ENCODE results near the gene WNK2. TPM values are rescaled to one million over a fixed set of nuclear protein-coding genes. Genes with fewer than 3 reads are reported as not detected.
A peak's percentile ranks its signal among the peaks of the same experiment; 100 is the strongest.

WNK2 gene
- total RNA-seq, 8 experiments from 2014 or later, result 0.77 to 34.3 (median 19.2) TPM

- in situ Hi-C loops (cut with MboI; ENCODE audit: low pct_unique_long_range_greater_than_20kb in 2 of 9, low sequenced_read_pairs in 9 of 9, unreplicated experiment in 9 of 9), result no loop called here
- no peak for ATAC-seq (replicated peaks in 6 of 8)
Observed at GRCh38 chr9:93290495-93291434, 106.8 kb downstream of the WNK2 start.

GRCh38 chr9:93291536-93292287 lies 107.8 kb downstream of the WNK2 start:
- in situ Hi-C loops (cut with MboI; ENCODE audit: low pct_unique_long_range_greater_than_20kb in 2 of 9, low sequenced_read_pairs in 9 of 9, unreplicated experiment in 9 of 9), result no loop called here
- no peak overlapping the region for H3K4me3 ChIP-seq
- H3K27ac ChIP-seq, result no peak overlapping the region
- no peak for ATAC-seq (replicated peaks in 6 of 8)
- H3K4me1 ChIP-seq (replicated peaks in 1 of 2), result peaks cover 3 to 11% of the 10 kb centered on the region in 2 donors
- 38 to 91% (median 80%) methylated on average over 1 to 15 of the region's 19 CpGs; no CpG with 5 or more reads in 3 of the 10 experiments for WGBS, 10 experiments

More at GRCh38 chr9:93290495-93291434, 106.8 kb downstream of the WNK2 start:
- H3K27ac ChIP-seq, result no peak overlapping the region
- no peak overlapping the region for H3K4me3 ChIP-seq
- peaks cover 3 to 11% of the 10 kb centered on the region in 2 donors for H3K4me1 ChIP-seq (replicated peaks in 1 of 2)
- 39 to 100% (median 88%) methylated on average over 1 to 6 of the region's 21 CpGs; no CpG with 5 or more reads in 4 of the 10 experiments for WGBS, 10 experiments

- no peak overlapping the region for H3K27ac ChIP-seq
- peaks cover 3 to 11% of the 10 kb centered on the region in 2 donors for H3K4me1 ChIP-seq (replicated peaks in 1 of 2)
- 20 to 100% (median 100%) methylated on average over 1 to 4 of the region's 10 CpGs; no CpG with 5 or more reads in 5 of the 10 experiments for WGBS, 10 experiments
- in situ Hi-C loops (cut with MboI; ENCODE audit: low pct_unique_long_range_greater_than_20kb in 2 of 9, low sequenced_read_pairs in 9 of 9, unreplicated experiment in 9 of 9), result no loop called here
- H3K4me3 ChIP-seq, result no peak overlapping the region
- no peak for ATAC-seq (replicated peaks in 6 of 8)
Observed at GRCh38 chr9:93292288-93292615, 108.3 kb downstream of the WNK2 start.

GRCh38 chr9:93292664-93293328 lies 108.9 kb downstream of the WNK2 start:
- ATAC-seq (replicated peaks in 6 of 8), result no peak
- in situ Hi-C loops (cut with MboI; ENCODE audit: low pct_unique_long_range_greater_than_20kb in 2 of 9, low sequenced_read_pairs in 9 of 9, unreplicated experiment in 9 of 9), result no loop called here
- no peak overlapping the region for H3K27ac ChIP-seq
- no peak overlapping the region for H3K4me3 ChIP-seq
- WGBS, 10 experiments, result 0 to 100% (median 93%) methylated on average over 1 to 3 of the region's 43 CpGs; no CpG with 5 or more reads in 5 of the 10 experiments
- H3K4me1 ChIP-seq (replicated peaks in 1 of 2), result peaks cover 3 to 11% of the 10 kb centered on the region in 2 donors

GRCh38 chr9:93294011-93294410 lies 110.1 kb downstream of the WNK2 start:
- in situ Hi-C loops (cut with MboI; ENCODE audit: low pct_unique_long_range_greater_than_20kb in 2 of 9, low sequenced_read_pairs in 9 of 9, unreplicated experiment in 9 of 9), result no loop called here
- peaks cover 3 to 11% of the 10 kb centered on the region in 2 donors for H3K4me1 ChIP-seq (replicated peaks in 1 of 2)
- H3K27ac ChIP-seq, result no peak overlapping the region
- 20 to 100% (median 73%) methylated on average over 1 to 5 of the region's 9 CpGs; no CpG with 5 or more reads in 1 of the 10 experiments for WGBS, 10 experiments
- no peak for ATAC-seq (replicated peaks in 6 of 8)
- H3K4me3 ChIP-seq, result no peak overlapping the region

- in situ Hi-C loops (cut with MboI; ENCODE audit: low pct_unique_long_range_greater_than_20kb in 2 of 9, low sequenced_read_pairs in 9 of 9, unreplicated experiment in 9 of 9), result no loop called here
Observed at GRCh38 chr9:93295031-93295430, 111.1 kb downstream of the WNK2 start.

GRCh38 chr9:93295456-93296076 lies 111.6 kb downstream of the WNK2 start:
- no peak overlapping the region for H3K27ac ChIP-seq
- 60% methylated on average over 1 of the region's 2 CpGs; no CpG with 5 or more reads in 9 of the 10 experiments for WGBS, 10 experiments
- H3K4me1 ChIP-seq (replicated peaks in 1 of 2), result no peaks in the 10 kb centered on the region
- no peak for ATAC-seq (replicated peaks in 6 of 8)
- in situ Hi-C loops (cut with MboI; ENCODE audit: low pct_unique_long_range_greater_than_20kb in 2 of 9, low sequenced_read_pairs in 9 of 9, unreplicated experiment in 9 of 9), result no loop called here
- no peak overlapping the region for H3K4me3 ChIP-seq

More at GRCh38 chr9:93295031-93295430, 111.1 kb downstream of the WNK2 start:
- peak in 3 of 8 experiments; percentile 32 to 71 (median 40) for ATAC-seq (replicated peaks in 6 of 8)
- WGBS, 10 experiments, result 0 to 92% (median 69%) methylated on average over 2 to 6 of the region's 12 CpGs; no CpG with 5 or more reads in 4 of the 10 experiments
- H3K4me1 ChIP-seq (replicated peaks in 1 of 2), result peaks cover 0 to 1% of the 10 kb centered on the region in 2 donors
- H3K4me3 ChIP-seq, result no peak overlapping the region
- no peak overlapping the region for H3K27ac ChIP-seq

GRCh38 chr9:93296889-93297480 lies 113.0 kb downstream of the WNK2 start:
- H3K27ac ChIP-seq, result no peak overlapping the region
- in situ Hi-C loops (cut with MboI; ENCODE audit: low pct_unique_long_range_greater_than_20kb in 2 of 9, low sequenced_read_pairs in 9 of 9, unreplicated experiment in 9 of 9), result no loop called here
- WGBS, 10 experiments, result no CpG with 5 or more reads among the region's 17 CpGs
- no peaks in the 10 kb centered on the region for H3K4me1 ChIP-seq (replicated peaks in 1 of 2)
- no peak for ATAC-seq (replicated peaks in 6 of 8)
- H3K4me3 ChIP-seq, result no peak overlapping the region

- ATAC-seq (replicated peaks in 6 of 8), result peak in 1 of 8 experiments; percentile 18
- H3K4me1 ChIP-seq (replicated peaks in 1 of 2), result no peaks in the 10 kb centered on the region
- H3K27ac ChIP-seq, result no peak overlapping the region
- in situ Hi-C loops (cut with MboI; ENCODE audit: low pct_unique_long_range_greater_than_20kb in 2 of 9, low sequenced_read_pairs in 9 of 9, unreplicated experiment in 9 of 9), result no loop called here
- H3K4me3 ChIP-seq, result no peak overlapping the region
- 60 to 100% (median 83%) methylated on average over 1 to 10 of the region's 33 CpGs; no CpG with 5 or more reads in 4 of the 10 experiments for WGBS, 10 experiments
Observed at GRCh38 chr9:93297659-93298497, 113.9 kb downstream of the WNK2 start.

- ATAC-seq (replicated peaks in 6 of 8), result peak in 2 of 8 experiments; percentile 25 to 32
- WGBS, 10 experiments, result 80 to 95% (median 87%) methylated on average over 3 to 9 of the region's 26 CpGs; no CpG with 5 or more reads in 4 of the 10 experiments
- no peak overlapping the region for H3K27ac ChIP-seq
- H3K4me3 ChIP-seq, result no peak overlapping the region
- in situ Hi-C loops (cut with MboI; ENCODE audit: low pct_unique_long_range_greater_than_20kb in 2 of 9, low sequenced_read_pairs in 9 of 9, unreplicated experiment in 9 of 9), result no loop called here
- no peaks in the 10 kb centered on the region for H3K4me1 ChIP-seq (replicated peaks in 1 of 2)
Observed at GRCh38 chr9:93298498-93299417, 114.8 kb downstream of the WNK2 start.
